H1 (cell line): Measurements from ENCODE around the gene TSC22D3. TPM values are rescaled to one million over a fixed set of nuclear protein-coding genes. Genes with fewer than 3 reads are reported as not detected.

ENCODE experiments used
- CTCF ChIP-seq, 3 experiments: IDR thresholded peaks; 1 replicate in 2 of 3; 2 replicates in 1 of 3; pipeline versions ENCODE4 v1.5.1 to v1.6.1; 2011; ENCODE audit warnings: low read length in 3 of 3, mild to moderate bottlenecking in 3 of 3, inconsistent platforms in 2 of 3, low read depth in 1 of 3, moderate library complexity in 1 of 3; ENCODE audit not compliant: insufficient read depth in 1 of 3; ENCODE audit errors: control extremely low read depth in 1 of 3
- SP2 ChIP-seq: IDR thresholded peaks from 2 replicates; pipeline ENCODE4 v1.6.1; 2012; ENCODE audit warnings: mild to moderate bottlenecking, low read length, inconsistent platforms
- polyA plus RNA-seq, 7 experiments: library from polyadenylated mRNA; depleted of rRNA in 3 of 7; stranded (reverse) in 5 of 7; unstranded in 2 of 7; fragments of >200 nt in 5 of 7; fragments of 200-250 nt in 2 of 7; gene quantifications; 1 replicate in 5 of 7; 2 replicates in 1 of 7; 4 replicates in 1 of 7; pipeline versions ENCODE4 v1.2.1 to v1.2.3, GENCODE V29; 2011 to 2013; ENCODE audit warnings: missing spikeins in 2 of 7, mixed read lengths in 2 of 7
- total RNA-seq: library from RNA; stranded (reverse); fragmentation: NEBNext Ultra II Directional; extraction: Animal tissue kit (Norgen Biotek cat#: 25700); gene quantifications from 2 replicates; pipeline ENCODE4 v1.2.1, GENCODE V29; 2021
- TF ChIP-seq, protein P1 (sequence below): IDR thresholded peaks from 2 replicates; pipeline ENCODE4 v1.6.1; 2011; ENCODE audit warnings: low read length, improper control_type of control experiment

The TSC22D3 gene
- total and polyA plus RNA-seq, 2 of the 8 experiments (the other 6 are each of a cell fraction or from before 2014, with no cell fraction given) = 7.6 to 12.9 TPM

DNA sequence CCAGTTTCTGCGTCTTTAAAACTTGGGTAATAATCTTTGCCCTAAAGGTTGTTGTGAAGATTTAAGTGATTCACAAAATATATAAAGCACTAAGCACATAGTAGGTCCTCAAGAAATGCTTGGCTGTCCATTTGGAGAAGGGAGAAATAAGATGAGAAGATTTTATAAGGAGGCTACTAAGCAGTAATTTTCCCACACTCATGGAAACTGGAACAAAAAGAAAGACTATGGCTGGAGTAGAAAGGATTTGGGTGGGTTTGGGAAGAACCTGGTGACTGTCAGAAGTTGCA, 100.3 kb downstream of the TSC22D3 start (continued):
- TF ChIP-seq, protein P1, sequence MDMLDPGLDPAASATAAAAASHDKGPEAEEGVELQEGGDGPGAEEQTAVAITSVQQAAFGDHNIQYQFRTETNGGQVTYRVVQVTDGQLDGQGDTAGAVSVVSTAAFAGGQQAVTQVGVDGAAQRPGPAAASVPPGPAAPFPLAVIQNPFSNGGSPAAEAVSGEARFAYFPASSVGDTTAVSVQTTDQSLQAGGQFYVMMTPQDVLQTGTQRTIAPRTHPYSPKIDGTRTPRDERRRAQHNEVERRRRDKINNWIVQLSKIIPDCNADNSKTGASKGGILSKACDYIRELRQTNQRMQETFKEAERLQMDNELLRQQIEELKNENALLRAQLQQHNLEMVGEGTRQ = no peak
- TF ChIP-seq SP2 (no peak), CTCF (IDR thresholded peaks at IDR 0.05; ENCODE audit: control extremely low read depth in 1 of 3, insufficient read depth in 1 of 3, low read depth in 1 of 3, low read length in 3 of 3) (no peak)
